ENCODE data around the gene CCNG2.

Gene CCNG2

GRCh38 chr4:77193046-77193445 is 36.0 kb downstream of the CCNG2 start:
- TF ChIP-seq ZFX (IDR thresholded peaks at IDR 0.05; ENCODE audit: borderline replicate concordance) (no peak), CTCF (IDR thresholded peaks at IDR 0.05) (no peak)
- no peak overlapping the region for H3K27ac ChIP-seq

DNA sequence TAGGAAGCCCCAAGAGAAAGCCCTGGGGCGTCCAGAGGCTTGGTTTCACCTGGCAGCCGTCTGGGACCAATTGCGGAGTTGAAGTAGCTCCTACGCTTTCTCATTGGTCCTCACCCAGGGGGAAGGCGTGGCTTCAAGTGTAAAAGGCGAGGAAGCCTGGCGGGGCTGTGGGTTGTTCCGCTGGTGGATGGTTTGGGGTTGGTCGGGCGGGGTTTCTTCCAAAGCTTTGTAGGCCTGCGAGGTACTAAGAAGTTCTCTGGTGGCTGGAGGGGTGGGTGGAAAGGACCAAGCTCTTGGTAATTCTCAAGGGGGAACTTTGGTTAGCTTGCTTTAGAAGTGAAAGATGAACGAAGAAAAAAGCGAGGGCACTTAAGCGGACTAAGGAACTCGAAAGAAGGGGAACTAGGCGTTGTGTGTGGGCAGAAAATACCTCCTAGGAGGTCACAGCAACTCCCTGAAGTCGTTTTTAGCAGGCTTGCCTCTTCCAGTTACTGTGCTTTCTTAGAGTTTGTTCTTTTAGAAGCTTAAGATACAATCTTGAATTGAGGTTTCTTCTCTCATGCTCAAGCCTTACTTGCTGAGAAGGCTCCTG is 36.6 kb downstream of the CCNG2 start:
- H3K27ac ChIP-seq: no peak overlapping the region
- TF ChIP-seq CTCF (IDR thresholded peaks at IDR 0.05): no peak
- TF ChIP-seq ZFX (IDR thresholded peaks at IDR 0.05; ENCODE audit: borderline replicate concordance): no peak

DNA sequence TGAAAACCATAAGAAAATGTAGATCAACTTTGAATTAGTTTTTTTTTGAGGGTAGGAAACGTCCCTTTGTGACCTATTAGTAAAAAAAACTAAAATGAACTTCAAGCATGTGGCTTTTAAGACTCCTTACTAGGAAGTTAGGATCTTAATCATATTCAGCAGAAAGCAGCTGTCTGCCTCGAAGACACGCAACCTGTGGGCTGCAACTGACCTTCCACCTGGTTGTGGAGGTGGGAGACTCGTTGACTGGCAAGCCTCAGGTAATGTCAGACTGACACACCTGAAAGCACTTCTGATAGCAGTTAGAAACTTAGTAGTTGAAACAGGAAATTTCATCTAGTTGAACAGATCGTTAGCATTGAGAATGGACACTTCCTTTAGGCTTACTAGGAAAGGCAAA is 37.4 kb downstream of the CCNG2 start:
- TF ChIP-seq ZFX (IDR thresholded peaks at IDR 0.05; ENCODE audit: borderline replicate concordance) (no peak), CTCF (IDR thresholded peaks at IDR 0.05) (no peak)
- no peak overlapping the region for H3K27ac ChIP-seq

DNA sequence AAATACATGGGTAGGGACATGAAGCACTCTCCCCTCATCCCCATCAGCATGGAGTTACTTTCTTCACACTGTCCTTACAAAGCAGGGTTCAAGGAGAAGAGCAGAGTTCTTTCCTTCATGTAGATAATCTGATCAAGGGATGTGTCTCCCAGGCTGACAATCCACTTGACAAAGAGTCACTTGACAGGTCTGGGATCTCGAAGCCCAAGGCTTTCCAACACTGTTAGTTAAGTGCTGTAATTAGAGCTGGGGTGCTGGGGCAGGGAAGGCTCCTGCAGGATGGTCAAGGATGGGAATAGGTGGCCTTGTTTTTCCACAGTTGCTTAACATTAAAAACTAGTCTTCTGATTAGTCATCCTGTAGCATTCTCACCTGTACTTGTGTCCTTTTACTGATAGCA is 38.0 kb downstream of the CCNG2 start:
- TF ChIP-seq CTCF (IDR thresholded peaks at IDR 0.05) (no peak), ZFX (IDR thresholded peaks at IDR 0.05; ENCODE audit: borderline replicate concordance) (no peak)
- H3K27ac ChIP-seq: no peak overlapping the region

DNA sequence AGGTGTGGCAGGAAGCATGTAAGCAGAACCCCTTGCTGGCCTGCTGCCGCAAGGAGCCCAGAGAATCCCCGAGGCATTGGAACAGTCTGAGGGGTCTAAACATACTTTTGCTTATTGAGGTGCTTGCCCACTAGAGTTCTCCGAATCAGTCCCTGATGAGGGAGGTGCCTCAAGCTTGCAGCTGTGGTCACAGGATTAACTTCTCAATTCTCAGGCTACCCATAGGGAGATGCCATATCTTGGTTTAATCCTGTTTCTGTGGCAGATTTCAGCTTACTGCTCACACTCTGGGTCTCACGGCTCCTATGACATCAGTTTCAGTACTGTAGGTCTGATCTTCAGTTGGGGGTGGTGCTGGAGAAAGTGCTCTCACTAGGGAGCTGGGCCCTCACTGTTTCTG is 39.9 kb downstream of the CCNG2 start:
- H3K27ac ChIP-seq: no peak overlapping the region

GRCh38 chr4:77197361-77197760 is 40.4 kb downstream of the CCNG2 start:
- TF ChIP-seq ZFX (IDR thresholded peaks at IDR 0.05; ENCODE audit: borderline replicate concordance): no peak
- no peak for TF ChIP-seq CTCF (IDR thresholded peaks at IDR 0.05)
- H3K27ac ChIP-seq: no peak overlapping the region

More for the DNA sequence above, 39.9 kb downstream of the CCNG2 start:
- no peak for TF ChIP-seq ZFX (IDR thresholded peaks at IDR 0.05; ENCODE audit: borderline replicate concordance)
- no peak for TF ChIP-seq CTCF (IDR thresholded peaks at IDR 0.05)

GRCh38 chr4:77197831-77198230 is 40.8 kb downstream of the CCNG2 start:
- no peak for TF ChIP-seq ZFX (IDR thresholded peaks at IDR 0.05; ENCODE audit: borderline replicate concordance)
- TF ChIP-seq CTCF (IDR thresholded peaks at IDR 0.05): no peak
- H3K27ac ChIP-seq: no peak overlapping the region

Data from 22Rv1 (cell line).